COLO829 (cell line): ENCODE data around the gene CCL11.

Experiments used
- DNase-seq: peaks from one replicate; pipeline ENCODE4 v3.0.0; 2012; ENCODE audit warnings: low spot score

The CCL11 gene

DNA sequence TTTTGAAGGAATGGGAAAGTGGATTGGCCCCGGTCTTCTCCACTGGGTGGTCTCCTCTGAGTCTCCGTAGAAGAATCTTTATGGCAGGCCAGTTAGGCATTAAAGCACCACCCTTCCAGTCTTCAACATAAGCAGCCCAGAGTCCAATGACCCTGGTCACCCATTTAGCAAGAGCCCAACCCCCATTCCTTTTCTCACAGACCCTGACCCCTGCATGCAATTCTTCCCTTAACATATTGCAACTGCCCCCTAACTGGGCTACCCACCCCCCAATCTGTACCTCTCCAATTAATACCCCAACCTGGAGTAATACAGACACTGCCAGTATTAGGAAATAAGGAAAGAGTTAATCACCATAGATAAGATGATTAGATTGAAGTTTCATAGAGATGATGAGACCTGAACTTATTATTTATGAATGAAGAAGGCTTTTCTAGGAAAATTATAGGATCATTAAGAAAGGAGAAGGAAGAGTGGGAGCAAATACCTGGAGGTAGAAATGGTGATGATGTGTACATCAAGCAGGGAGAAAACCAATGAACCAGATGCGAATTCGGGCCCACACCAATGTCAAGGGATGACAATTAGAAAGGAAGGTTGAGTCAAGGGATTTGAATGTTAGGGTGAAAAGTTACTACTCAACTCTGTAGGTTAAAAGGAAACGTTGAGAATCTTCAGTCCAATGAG, 28.1 kb upstream of the CCL11 start:
- DNase-seq = no peak

- DNase-seq = no peak
Observed at GRCh38 chr17:34257986-34258326, 27.6 kb upstream of the CCL11 start.

DNA sequence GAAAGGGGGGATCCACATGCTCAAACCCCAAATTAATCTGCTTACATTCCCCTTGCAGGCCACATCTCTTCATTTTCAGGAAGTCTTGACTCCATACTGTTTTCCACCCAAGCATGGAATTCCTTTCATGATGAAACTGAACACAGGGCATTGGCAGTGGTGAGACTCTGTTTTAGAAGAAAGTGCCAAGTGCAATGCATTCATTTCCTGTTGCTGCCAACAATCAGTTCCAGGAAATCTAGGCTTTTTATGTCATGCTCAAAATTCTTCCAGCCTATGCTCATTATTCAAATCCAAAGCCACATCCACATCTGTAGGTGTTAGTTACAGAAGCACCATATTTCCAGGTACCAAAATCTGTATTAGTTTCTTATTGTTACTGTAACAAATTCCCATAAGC, 26.4 kb upstream of the CCL11 start:
- no peak for DNase-seq

DNA sequence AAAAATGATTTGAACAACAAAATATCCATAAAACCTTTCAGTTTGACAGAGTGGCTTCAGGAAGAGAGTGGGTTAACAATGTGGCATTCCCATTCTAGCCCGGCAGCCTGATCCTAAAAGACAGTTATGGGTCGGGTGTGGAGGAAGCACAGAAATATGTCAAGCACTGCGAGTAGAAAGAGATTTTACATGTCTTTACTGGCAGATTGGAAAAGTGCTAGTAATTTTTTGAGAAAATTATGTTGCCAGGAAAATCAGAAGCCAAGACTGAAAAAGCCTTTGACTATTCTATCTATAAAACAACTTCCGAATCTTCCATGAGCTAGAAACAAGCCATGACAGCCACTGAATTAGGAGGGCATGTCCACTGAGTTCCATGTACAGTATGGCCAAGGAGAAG, 24.7 kb upstream of the CCL11 start:
- no peak for DNase-seq

DNA sequence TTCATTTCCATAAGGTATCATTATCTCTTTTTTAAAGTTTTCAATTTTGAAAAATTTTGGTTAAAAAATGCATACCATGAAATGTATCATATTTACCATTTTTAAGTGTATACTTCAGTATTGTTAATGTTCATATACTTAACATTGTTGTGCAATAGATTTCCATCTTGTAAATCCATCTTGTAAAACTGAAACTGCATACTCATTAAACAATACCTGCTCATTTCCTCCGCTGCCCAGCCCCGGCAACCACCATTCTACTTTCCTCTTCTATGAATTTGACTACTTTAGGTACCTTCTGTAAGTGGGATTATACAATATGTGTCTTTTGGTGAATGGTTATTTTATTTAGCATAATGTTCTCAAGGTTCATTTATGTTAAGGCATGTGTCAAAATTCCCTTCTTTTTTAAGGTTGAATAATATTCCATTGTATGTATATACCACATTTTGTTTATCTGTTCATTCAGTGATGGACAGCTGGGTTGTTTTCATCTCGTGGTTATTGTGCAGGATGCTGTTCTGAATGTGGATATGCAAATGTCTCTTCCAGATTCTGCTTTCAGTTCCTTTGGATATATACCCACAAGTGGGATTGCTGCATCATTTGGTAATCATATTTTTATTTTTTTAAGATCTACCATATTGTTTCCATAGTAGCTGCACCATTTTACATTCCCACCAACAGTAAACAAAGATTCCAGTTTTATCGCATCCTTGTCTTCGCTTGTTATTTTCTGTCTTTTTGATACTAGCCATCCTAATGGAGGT, 23.8 kb upstream of the CCL11 start:
- DNase-seq = no peak

DNA sequence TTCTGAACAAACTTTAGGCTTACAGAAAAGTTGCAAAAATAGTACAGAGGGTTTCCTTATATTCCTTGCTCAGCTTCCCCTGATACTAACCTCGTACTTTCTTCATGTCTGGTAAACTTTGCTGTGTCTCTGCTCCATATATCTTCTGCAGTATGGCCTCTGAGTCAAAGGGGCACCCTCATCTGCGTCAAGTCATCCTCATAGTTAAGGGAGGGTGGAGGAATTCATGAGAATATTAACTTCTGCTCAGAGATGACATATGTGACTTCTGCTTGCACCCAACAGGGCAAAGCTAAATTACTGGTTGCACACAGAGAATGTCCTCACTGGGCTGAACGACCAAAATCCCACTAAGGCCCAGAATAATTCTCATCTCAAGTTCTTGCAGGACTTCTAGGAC, 19.8 kb upstream of the CCL11 start:
- DNase-seq = no peak

DNA sequence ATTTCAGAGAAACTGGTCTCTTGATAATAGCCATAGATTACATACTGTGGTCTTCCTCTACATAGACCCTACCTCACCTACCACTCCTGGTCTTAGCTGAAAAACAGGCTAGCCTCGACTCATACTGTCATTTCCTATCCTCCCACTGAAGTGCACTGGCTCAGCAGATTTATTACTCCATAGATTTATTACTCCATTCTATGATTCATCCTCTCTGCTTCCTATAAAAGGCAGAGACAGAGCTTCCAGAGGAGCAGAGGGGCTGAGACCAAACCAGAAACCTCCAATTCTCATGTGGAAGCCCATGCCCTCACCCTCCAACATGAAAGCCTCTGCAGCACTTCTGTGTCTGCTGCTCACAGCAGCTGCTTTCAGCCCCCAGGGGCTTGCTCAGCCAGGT, 15.6 kb upstream of the CCL11 start, which contains the start of gene CCL7:
Gene CCL7 (plus strand): TSS at position 253 of the 400 bp plus-strand sequence. CDS start 70 bp downstream, at position 323.
- DNase-seq = no peak

DNA sequence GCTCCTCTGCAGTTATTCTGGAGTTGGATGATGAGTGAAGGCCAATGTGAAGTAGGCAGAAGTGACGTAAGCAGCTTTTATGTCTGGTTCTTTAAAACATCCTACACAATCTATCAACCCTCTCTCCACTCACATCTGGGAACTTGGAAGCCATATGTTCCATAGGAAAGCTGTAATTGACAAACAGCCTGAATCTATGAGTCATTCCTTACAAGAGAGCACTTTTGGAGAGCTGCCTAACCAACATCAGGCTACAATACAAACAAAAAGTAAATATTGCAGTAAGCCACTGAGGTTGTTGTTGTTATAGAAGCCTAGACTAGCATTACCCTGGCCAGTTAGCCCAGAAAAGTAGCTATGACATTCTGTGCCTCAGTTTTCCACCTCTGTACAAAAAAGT, 9.7 kb upstream of the CCL11 start:
- DNase-seq = no peak

DNA sequence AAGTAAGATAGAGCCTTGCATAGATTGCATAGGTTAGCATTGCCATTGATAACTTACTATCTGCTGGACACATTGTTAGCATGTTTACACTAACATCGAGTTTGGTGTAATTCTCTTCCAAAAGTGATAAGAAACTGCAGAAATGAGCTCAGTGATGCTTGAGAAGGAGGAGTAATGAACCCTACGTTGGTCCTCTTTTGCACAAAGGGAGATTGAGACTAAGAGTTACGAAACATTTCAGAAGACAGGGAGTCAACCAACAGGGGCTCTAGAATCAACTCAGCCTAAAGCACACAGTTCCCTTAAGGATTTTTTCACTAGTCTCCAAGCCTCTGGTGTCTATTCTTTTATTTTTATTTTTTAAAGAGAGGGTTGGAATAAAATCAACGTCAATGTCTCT, 8.7 kb upstream of the CCL11 start:
- DNase-seq = no peak

DNA sequence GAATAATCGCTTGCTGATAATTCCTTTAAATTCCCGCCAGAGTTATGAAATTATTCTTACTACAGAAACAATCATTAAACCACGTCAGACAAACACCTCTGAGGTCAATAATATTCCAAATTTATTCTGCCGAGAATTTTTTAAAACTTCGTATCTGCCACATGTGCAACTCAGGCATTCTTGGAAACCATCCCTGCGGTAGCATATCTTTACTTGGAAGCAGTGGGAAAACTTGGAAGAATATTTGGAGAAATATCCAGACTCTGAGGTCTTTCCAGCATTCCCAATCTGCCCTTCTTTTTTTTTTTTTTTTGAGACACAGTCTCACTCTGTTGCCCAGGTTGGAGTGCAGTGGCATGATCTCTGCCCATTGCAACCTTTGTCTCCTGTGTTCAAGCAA, 2.0 kb upstream of the CCL11 start:
- no peak for DNase-seq

DNA sequence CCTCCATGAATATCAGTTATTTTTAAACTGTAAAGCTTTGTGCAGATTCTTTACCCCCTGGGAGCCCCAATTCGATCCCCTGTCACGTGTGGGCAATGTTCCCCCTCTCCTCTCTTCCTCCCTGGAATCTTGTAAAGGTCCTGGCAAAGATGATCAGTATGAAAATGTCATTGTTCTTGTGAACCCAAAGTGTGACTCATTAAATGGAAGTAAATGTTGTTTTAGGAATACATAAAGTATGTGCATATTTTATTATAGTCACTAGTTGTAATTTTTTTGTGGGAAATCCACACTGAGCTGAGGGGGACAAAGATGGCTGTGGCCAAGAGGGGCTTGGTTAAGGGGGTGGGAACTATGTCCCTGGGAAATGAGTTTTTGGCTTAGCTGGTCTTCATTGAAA, 2.3 kb downstream of the CCL11 start:
- no peak for DNase-seq

DNA sequence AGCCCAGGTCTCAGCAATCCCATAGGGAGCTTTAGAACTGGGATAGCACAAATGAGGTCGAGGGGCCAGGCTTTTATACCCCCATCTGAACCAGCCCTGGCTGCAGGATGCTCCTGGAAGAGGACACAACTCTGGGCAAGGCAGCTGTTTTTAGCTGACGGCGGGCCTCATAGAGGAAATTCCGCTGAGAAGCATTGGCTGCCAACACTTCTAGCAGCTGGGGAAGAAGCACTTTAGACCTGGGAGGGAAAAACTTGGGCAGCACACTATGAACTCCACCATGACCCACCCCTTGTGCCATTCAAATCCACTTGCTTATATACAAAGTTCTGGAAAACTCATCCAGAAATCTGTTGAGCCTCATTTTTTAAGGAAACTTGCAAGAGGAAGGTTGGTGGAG, 5.0 kb downstream of the CCL11 start:
- DNase-seq = no peak

GRCh38 chr17:34291721-34292348, 6.3 kb downstream of the CCL11 start:
- DNase-seq = no peak

DNA sequence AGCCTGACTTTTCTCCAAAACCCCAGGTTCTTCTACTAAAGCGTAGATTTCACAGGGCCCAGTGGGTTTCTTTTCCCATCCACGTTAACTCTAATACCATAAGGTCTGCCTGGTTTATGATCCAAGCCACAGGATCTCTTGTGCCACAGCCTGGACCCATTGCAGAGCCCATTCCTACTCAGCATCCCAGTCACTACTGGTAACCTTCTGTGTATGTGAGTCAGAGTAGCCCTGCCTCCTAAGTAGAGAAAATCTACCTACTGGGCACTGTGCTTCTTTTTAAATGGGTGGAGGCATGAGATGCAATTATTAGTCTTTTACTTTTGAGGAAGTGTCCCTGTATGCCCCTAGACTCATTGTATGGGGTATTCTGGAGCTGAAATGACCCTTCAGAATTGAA, 13.5 kb downstream of the CCL11 start:
- no peak for DNase-seq

- no peak for DNase-seq
Observed at GRCh38 chr17:34299956-34300577, 14.5 kb downstream of the CCL11 start.

DNA sequence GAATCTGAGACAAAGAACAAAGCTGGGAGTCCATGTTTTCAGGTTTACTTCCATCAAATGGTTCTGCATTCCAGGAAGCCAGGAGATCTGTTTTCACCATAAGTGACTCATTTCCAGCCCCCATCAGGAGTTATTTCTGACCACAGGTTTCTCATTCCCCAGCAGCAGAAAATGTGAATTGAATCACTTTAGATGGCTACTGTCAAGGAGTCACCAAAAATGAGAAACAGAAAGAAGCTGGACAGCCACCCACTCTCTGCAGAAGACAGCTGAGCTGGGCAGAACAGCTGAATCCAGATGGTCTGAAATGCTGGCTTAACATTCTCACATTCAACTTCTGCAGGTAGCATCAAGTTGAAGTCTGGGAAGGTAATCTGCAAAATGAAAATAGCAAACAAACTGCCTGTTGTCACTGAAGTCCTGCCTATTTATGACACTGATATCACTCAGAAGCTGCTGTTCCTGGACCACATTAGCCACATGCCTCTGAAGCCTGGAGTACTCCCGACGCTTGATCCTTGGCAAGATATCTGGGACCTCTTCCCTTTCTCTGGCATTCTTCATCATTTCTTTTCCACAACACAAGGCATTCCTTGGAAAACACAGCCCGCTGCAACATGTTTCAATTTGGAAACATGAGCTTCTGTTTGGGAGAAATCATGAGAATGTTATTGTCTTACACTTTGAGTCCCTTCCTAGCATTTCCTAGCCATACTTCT, 15.3 kb downstream of the CCL11 start:
- DNase-seq = no peak

DNA sequence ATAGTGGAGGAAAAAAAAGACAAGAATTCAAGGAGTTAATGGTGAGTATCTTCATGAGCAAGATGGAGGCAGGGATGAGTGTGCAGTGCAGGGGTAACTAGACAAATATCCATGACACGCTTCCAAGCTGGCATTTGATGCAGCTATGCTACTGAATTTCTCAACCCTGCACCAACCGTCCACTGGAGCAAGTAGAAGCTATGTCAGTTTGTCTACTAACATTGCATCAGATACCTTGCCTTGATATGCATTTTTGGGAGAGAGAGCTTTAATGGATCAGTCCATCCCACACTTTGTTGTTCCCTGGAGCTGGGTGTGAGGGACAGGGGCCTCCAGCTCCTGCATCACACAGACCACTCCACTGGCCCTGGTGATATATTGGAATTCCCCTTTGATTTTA, 16.4 kb downstream of the CCL11 start:
- no peak for DNase-seq

DNA sequence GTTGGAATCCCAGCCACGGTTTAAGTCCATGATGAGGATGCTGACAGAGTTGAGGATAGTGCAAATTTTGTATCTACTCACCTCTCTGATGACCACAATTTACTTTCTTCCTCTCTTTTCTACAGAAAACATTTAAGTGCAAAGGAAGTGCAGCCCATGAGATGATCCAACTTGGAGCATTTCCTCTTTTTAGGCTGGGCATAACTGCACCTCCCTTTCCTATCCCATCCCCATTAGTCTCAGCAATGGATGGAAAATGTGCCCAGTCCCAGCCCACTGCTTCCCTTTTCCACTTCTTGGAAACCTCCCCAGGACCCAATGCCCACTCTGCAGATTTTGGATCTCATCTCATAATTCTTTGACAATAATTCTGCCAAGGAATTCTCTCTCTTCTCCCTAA, 17.1 kb downstream of the CCL11 start:
- no peak for DNase-seq

DNA sequence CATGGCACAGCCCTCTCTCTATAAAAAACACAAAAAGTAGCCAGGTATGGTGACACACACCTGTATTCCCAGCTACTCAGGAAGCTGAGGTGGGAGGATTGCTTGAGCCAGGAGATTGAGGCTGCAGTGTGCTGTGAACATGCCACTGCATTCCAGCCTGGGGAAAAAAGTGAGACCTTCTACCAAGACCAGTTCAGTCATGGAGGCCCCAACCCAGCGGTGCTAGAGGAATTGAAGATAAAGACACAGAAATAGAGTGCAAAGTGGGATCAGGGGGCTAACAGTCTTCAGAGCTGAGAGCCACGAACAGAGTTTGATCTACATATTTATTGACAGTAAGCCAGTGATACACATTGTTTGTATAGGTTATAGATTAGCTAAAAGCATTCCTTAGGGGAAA, 18.1 kb downstream of the CCL11 start:
- no peak for DNase-seq

DNA sequence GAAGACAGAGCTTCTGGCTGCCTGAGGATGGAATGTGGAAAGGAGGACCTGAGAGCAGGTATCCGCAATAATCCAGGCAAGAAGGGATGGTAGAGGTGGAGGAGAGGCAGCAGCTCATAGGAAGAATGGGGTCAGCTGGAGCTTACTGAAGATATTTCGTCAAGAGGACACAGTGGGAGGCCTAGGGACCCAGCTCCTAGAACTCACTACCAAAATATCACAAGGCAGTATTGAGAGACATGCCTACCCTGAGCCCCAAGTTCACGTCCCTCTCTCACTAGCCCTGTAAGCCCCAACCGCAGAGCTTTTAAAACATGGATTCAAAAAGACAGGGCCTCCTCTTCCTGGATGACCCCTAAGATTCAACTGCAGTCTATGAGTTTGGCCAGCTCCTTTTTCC, 19.5 kb downstream of the CCL11 start:
- no peak for DNase-seq

DNA sequence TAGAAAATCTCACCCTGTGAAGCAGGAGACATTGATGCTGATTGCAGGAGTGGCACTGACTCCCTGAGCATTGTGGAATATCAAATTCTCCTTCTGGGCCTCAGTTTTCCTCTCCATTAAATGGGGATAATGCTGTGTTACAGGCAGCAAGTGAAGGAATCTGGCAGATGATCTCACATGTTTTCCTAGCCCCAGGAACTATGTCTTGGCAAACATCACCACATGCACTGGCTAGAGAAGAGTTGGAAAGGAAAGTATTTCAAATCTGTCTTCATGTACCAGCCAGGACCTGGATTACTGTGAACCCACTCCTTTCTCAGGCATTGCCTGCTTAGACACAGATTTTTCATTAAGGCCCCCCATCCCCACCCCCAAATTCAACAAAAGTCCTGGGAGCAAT, 20.1 kb downstream of the CCL11 start:
- DNase-seq = no peak

DNA sequence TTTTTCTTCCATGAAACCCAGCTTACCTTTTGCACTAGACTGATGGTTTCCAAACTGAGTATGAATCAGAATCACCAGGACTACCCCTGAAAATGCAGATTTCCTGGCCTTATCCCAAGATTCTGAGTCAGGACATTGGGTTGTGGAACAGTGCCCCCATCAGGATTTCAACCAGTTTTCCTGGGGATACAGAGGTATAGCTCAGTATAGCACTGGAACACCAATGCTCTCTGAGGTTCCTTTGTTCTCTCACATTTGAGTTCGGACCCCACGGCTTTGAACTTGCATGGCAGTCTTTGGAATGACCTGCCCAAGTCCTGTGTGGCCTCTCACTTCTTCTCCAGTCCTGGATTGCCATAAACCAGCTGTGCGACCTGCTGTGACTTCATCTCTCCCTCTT, 20.9 kb downstream of the CCL11 start:
- DNase-seq = peak; percentile 72
